ENCODE results near the gene DCAF11. TPM values are rescaled to one million over a fixed set of nuclear protein-coding genes. Genes with fewer than 3 reads are reported as not detected.

Gene DCAF11
- total and polyA plus RNA-seq, 2 of the 8 experiments (the other 6 are each of a cell fraction or from before 2014, with no cell fraction given) = 60.4 to 63.6 TPM

- H3K4me1 ChIP-seq (replicated peaks in 1 of 4; ENCODE audit: control insufficient read depth in 3 of 4, insufficient read depth in 4 of 4, low read length in 3 of 4) = peaks cover 2 to 10% (median 8%) of the 10 kb centered on the region in 4 experiments; a peak in 6 of 7 replicates
- no peak overlapping the region for H3K4me2 ChIP-seq (ENCODE audit: insufficient read depth in 1 of 2, low read depth in 2 of 2, low read length in 2 of 2)
- no peak for FAIRE-seq
- no peak for TF ChIP-seq JUND (IDR thresholded peaks at IDR 0.05; ENCODE audit: low read length)
Measured at GRCh38 chr14:24144451-24144850, 29.9 kb downstream of the DCAF11 start.

More at GRCh38 chr14:24144451-24144850, 29.9 kb downstream of the DCAF11 start:
- H3K23ac ChIP-seq (ENCODE audit: insufficient read length) = no peak overlapping the region
- no peak overlapping the region for H2AK5ac ChIP-seq (ENCODE audit: low read depth, low read length)
- H3K9me3 ChIP-seq (ENCODE audit: insufficient read depth in 2 of 2, low read depth in 1 of 2, low read length in 1 of 2) = no peaks in the 10 kb centered on the region
- H4K8ac ChIP-seq (ENCODE audit: extremely low read depth, insufficient read depth, low read length) = no peak overlapping the region
- no peak overlapping the region for H2BK12ac ChIP-seq (ENCODE audit: low read depth, low read length)
- WGBS, 2 experiments (ENCODE audit: extremely low coverage in 1 of 2, insufficient coverage in 1 of 2, insufficient read length in 1 of 2, insufficient replicate concordance in 2 of 2, low coverage in 1 of 2, low lambda C conversion rate in 2 of 2, missing lambda C conversion rate in 1 of 2) = 93% methylated on average over 1 of the region's 1 CpG; no CpG with 5 or more reads in 1 of the 2 experiments
- no peak overlapping the region for H4K91ac ChIP-seq (replicated peaks; ENCODE audit: insufficient read length, low read length)
- H2BK120ac ChIP-seq (replicated peaks; ENCODE audit: low read depth, low read length) = no peak overlapping the region
- CTCF ChIA-PET (ENCODE audit: partially characterized antibody) = interaction anchor here (1.1 to 1.5 kb wide), 3 partner anchors 17 to 36 kb away, joined by 3 to 8 read pairs (median 3); partner anchors contain the start of genes DCAF11, IRF9 and NRL
- peaks cover 0 to 7% of the 10 kb centered on the region in 2 experiments for H4K20me1 ChIP-seq (replicated peaks in 1 of 2; ENCODE audit: control insufficient read depth in 1 of 2, insufficient read depth in 2 of 2, low read length in 2 of 2)
- no peak overlapping the region for H2BK5ac ChIP-seq (ENCODE audit: low read depth, low read length)
- H3K27ac ChIP-seq (ENCODE audit: low read depth, low read length) = no peak overlapping the region
- H3K18ac ChIP-seq (ENCODE audit: extremely low read depth, low read length) = no peak overlapping the region
- no peak overlapping the region for H4K5ac ChIP-seq (ENCODE audit: insufficient read length, low read depth, low read length)
- peaks cover 2 to 14% (median 5%) of the 10 kb centered on the region in 4 experiments; a peak in 5 of 8 replicates for H3K36me3 ChIP-seq (ENCODE audit: control insufficient read depth in 2 of 4, insufficient read depth in 4 of 4, low read length in 3 of 4)
- peaks cover 0 to 31% of the 10 kb centered on the region in 2 experiments; a peak in 3 of 4 replicates for H3K79me2 ChIP-seq (ENCODE audit: control insufficient read depth in 1 of 2, insufficient read depth in 2 of 2, low read length in 2 of 2)
- H3K56ac ChIP-seq (replicated peaks; ENCODE audit: insufficient read length, low read depth, low read length) = no peak overlapping the region
- no peak overlapping the region for H3K14ac ChIP-seq (ENCODE audit: insufficient read length)
- H3K4me3 ChIP-seq (ENCODE audit: extremely low read depth in 1 of 4, insufficient read depth in 2 of 4, low read depth in 3 of 4, low read length in 4 of 4) = no peak overlapping the region
- H2AFZ ChIP-seq (ENCODE audit: low read length) = no peak overlapping the region
- POLR2A ChIA-PET (ENCODE audit: partially characterized antibody) = interaction anchor here (0.7 to 4.9 kb wide), 4 partner anchors 30 to 49 kb away, joined by 3 to 26 read pairs (median 4); partner anchors contain the start of genes DCAF11 and IPO4
- H2BK20ac ChIP-seq (ENCODE audit: low read length) = no peak overlapping the region
- DNase-seq (ENCODE audit: low read depth in 1 of 2, low spot score in 2 of 2) = no peak
- H3K79me1 ChIP-seq (ENCODE audit: low read depth, low read length) = peaks cover 7% of the 10 kb centered on the region; the same call in 1 of the 2 replicates
- H3K27me3 ChIP-seq (replicated peaks in 1 of 4; ENCODE audit: control insufficient read depth in 3 of 4, extremely low read depth in 1 of 4, insufficient read depth in 3 of 4, low read length in 3 of 4) = no peaks in the 10 kb centered on the region
- H3K23me2 ChIP-seq (ENCODE audit: low read depth, low read length) = peaks cover 13% of the 10 kb centered on the region
- no peak overlapping the region for H3K4ac ChIP-seq (replicated peaks; ENCODE audit: insufficient read length, low read depth, low read length)
- no peak overlapping the region for H3K9ac ChIP-seq (replicated peaks in 1 of 4; ENCODE audit: extremely low read depth in 1 of 4, low read depth in 3 of 4, low read length in 3 of 4)
- H2BK15ac ChIP-seq (ENCODE audit: low read length) = no peak overlapping the region

All from H1 (cell line).